HuH-7 (cell line): ENCODE data around the gene ANKRD1.
"Not testable (repeated sequence)": the region's sequence is repeated elsewhere in the genome, so short reads cannot be mapped to it uniquely, and the experiment has no call there.

ENCODE experiments used
- DNase-seq: peaks from one replicate; pipeline ENCODE4 v3.0.0; 2011; ENCODE audit warnings: low spot score

ANKRD1 gene

GRCh38 chr10:90920986-90921666 is at the start of gene ANKRD1:
TSS of gene ANKRD1 (minus strand) at chr10:90921087. CDS start at chr10:90921027, 60 bp downstream.
- DNase-seq = peak; percentile 25

- DNase-seq = no peak
These were observed 49.2 kb upstream of the ANKRD1 start for GRCh38 chr10:90969947-90970673.

- DNase-seq = no peak
These were observed 48.2 kb upstream of the ANKRD1 start for GRCh38 chr10:90969121-90969534.

GRCh38 chr10:90968328-90969081 is 47.6 kb upstream of the ANKRD1 start:
- no peak for DNase-seq

- DNase-seq = no peak
These were observed 47.0 kb upstream of the ANKRD1 start for GRCh38 chr10:90967865-90968264.

GRCh38 chr10:90966146-90966545 is 45.3 kb upstream of the ANKRD1 start:
- no peak for DNase-seq

GRCh38 chr10:90965720-90966119 is 44.8 kb upstream of the ANKRD1 start:
- no peak for DNase-seq

GRCh38 chr10:90964781-90965465 is 44.0 kb upstream of the ANKRD1 start:
- no peak for DNase-seq

GRCh38 chr10:90963331-90963730 is 42.4 kb upstream of the ANKRD1 start:
- no peak for DNase-seq

- DNase-seq = no peak
These were observed 39.5 kb upstream of the ANKRD1 start for GRCh38 chr10:90960355-90960814.

GRCh38 chr10:90959826-90960225 is 38.9 kb upstream of the ANKRD1 start:
- DNase-seq = no peak

GRCh38 chr10:90958781-90959180 is 37.9 kb upstream of the ANKRD1 start:
- DNase-seq = no peak

GRCh38 chr10:90947030-90947960 is 26.4 kb upstream of the ANKRD1 start:
- no peak for DNase-seq

GRCh38 chr10:90945491-90946070 is 24.7 kb upstream of the ANKRD1 start:
- DNase-seq = no peak

GRCh38 chr10:90944749-90945148 is 23.9 kb upstream of the ANKRD1 start:
- DNase-seq = no peak

- not testable (repeated sequence) for DNase-seq
These were observed 22.1 kb upstream of the ANKRD1 start for GRCh38 chr10:90942980-90943379.

- DNase-seq = no peak
These were observed 18.8 kb upstream of the ANKRD1 start for GRCh38 chr10:90939648-90940047.

GRCh38 chr10:90939116-90939515 is 18.2 kb upstream of the ANKRD1 start:
- DNase-seq = no peak

- no peak for DNase-seq
These were observed 16.9 kb upstream of the ANKRD1 start for GRCh38 chr10:90937645-90938258.

GRCh38 chr10:90936276-90936659 is 15.4 kb upstream of the ANKRD1 start:
- DNase-seq = no peak
